Activated T-helper 1 cell treated with anti-CD3 and anti-CD28 coated beads, Interleukin-2, amount 50 U/mL, for 16 hours (primary cell): Measurements from ENCODE around the gene ERV3-1.
"Not testable (repeated sequence)": the region's sequence is repeated elsewhere in the genome, so short reads cannot be mapped to it uniquely, and the experiment has no call there.

Experiments used
- DNase-seq, 2 donors: peaks; one replicate each; pipeline ENCODE4 v3.0.0-alpha.2; 2020; ENCODE audit warnings: low read depth in 1 of 2, low spot score in 1 of 2

ERV3-1 gene

GRCh38 chr7:65002972-65003585 lies 3.4 kb downstream of the ERV3-1 start:
- DNase-seq = no peak

GRCh38 chr7:65001291-65001814 lies 5.1 kb downstream of the ERV3-1 start:
- no peak for DNase-seq

GRCh38 chr7:64999165-65000004 lies 7.1 kb downstream of the ERV3-1 start:
- no peak for DNase-seq

DNA sequence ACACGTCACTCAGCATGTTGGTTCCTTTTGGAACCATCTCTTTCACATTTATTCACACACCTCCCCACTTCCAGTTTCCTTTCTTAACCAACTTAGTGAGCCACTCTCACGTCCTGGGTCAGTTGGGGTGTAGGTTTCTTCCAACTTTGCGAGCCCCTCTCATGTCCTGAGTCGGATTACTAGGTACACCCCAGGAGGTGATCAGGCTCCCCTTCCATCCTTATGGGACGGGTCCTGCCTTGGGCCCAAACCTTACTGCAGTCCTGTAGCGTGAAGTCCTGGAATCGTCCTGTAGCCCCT lies 7.7 kb downstream of the ERV3-1 start:
- no peak for DNase-seq

DNA sequence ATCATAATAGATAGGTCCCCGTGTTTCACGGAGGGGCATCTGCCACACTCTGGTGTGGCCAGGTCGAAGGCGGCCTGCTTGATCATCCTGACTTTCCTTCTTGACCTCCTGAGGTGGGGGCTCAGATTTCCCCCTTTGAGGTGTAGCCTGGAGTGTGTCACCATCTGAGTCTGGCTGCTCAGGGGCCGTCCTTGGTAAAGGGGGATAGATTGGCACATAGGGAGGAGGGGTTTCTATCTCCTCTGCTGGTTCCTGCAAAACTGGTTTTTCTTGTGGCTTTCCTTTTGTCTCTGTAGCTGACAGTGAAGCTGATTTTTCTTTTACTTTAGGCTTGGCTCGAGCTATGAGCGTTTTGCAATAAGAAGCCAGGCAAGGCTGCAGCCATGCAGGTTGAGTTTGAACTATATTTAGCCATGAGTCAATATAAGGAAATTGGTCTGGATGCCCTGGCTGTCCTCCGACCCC lies 8.5 kb downstream of the ERV3-1 start:
- DNase-seq = no peak

GRCh38 chr7:64997164-64997908 lies 9.2 kb downstream of the ERV3-1 start:
- no peak for DNase-seq

DNA sequence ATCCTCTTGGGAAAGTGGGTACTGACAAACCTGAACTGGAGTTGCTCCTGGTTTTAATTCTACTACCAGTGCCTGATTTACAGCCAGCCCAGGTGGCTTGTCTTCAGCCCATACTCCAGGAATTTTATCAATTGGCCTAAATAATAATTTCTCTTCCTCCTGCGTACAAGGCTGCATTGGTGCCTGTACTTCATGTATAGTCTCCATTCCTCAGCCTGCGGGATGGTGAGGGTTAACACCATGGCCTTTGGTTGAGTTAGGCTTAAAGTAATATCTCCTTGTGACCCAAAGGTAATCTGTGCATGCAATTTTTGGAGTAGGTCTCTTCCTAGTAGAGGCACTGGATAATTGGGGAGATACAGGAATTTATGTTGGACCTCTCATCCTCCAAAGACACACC lies 10.2 kb downstream of the ERV3-1 start:
- DNase-seq = no peak

DNA sequence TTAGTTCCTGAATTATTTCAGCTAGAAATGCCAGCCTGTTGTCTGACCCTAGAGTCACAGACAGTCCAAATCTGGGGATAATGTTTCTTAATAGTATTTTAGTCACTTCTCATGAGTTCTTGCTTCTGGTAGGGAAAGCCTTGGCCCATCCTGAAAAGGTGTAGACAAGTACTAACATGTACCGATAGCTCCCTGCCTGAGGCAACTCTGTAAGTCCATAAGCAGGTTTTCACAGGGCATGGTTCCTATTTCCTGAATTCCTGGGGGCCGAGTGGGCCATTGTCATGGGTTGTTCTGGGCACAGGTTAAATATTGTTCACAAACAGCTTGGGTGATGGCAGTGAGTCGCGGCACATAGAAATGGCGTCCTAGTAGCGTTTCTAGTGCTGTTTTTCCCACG lies 12.6 kb downstream of the ERV3-1 start:
- no peak for DNase-seq

DNA sequence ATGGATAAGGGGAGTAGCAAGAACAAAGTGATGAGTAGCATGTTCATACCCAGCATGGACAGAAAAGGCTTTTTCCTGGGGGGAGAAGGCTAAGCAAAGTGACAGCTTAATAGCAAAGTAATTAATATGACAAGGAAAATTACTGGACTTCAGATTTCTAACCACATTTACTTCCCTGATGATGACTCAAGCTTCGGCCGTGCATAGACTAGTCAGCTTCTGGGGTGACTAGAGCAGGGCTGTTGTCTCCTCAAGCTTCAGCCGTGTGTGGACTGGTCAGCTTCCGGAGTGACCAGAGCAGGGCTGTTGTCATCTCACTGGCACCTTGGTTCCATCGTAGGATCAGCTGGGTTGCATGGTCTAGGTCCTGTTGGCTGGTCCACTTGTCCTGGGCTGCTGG lies 13.5 kb downstream of the ERV3-1 start:
- no peak for DNase-seq

DNA sequence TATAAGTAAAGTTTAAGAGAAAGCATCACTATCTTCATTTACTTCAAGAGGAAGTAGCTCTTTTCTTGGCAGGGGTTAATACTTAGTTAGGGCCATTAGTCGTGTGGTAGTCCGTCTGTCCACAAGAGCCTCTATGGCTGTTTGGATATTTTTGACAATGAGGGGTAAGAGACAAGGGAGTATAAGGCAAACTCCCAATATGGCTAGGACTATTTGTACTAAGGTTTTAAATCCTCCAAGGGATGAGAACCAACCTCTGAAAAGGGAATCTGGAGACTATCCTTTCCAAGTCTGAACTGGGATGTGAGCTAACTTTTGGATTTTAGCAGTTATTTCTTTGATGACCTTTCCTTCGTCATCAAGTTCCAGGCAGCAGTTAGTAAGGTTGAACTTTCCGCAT lies 15.6 kb downstream of the ERV3-1 start, which contains the start of gene ZNF117:
Gene ZNF117 (minus strand): TSS at position 101 of the 400 bp plus-strand sequence.
- DNase-seq = no peak

- no peak for DNase-seq
Measured at GRCh38 chr7:64990216-64990615, 16.3 kb downstream of the ERV3-1 start.

GRCh38 chr7:64978497-64979203 lies 27.8 kb downstream of the ERV3-1 start:
- no peak for DNase-seq

GRCh38 chr7:64965594-64965993 lies 40.9 kb downstream of the ERV3-1 start:
- no peak for DNase-seq

- DNase-seq = no peak
Measured at GRCh38 chr7:64959072-64959747, 47.3 kb downstream of the ERV3-1 start.

DNA sequence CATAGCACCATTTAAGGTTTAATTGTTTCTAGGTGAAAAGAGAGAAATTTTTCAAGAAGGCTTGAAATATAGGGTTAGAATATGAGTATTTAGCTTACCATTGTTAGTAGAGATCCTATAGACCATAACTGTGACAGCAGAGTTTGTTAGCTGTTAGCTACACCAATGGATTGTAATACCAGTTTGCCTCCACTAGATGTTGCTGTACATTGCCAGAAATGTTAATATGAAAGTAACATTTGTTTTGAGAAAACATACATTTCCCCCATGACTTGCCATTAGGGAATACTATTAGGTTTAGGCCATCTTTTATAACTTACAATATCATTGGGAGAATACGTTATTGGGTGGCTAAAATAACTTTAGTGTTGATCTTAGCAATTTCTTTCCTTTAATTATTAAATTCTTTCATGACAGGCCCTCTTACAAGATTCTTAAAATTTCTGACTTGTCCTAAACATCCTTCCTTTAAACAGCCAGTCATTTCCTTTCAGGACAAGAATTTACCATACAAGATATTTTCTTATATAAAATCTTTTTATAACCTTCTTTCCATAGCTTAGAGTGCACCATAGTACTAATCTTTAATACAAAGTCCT lies 55.1 kb downstream of the ERV3-1 start:
- DNase-seq = no peak

DNA sequence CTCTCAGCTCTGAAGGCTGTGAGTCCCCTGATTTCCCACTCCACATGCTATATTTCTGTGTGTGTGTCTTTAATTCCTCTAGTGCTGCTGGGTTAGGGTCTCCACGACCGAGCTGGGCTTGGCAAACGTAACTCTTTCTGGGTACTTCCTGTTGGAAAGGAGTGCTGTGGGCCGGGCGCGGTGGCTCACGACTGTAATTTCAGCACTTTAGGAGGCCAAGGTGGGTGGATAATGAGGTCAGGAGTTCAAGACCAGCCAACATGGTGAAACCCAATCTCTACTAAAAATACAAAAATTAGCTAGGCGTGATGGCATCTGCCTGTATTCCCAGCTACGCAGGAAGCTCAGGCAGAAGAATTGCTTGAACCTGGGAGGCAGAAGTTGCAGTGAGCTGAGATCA lies 55.8 kb downstream of the ERV3-1 start:
- not testable (repeated sequence) for DNase-seq

DNA sequence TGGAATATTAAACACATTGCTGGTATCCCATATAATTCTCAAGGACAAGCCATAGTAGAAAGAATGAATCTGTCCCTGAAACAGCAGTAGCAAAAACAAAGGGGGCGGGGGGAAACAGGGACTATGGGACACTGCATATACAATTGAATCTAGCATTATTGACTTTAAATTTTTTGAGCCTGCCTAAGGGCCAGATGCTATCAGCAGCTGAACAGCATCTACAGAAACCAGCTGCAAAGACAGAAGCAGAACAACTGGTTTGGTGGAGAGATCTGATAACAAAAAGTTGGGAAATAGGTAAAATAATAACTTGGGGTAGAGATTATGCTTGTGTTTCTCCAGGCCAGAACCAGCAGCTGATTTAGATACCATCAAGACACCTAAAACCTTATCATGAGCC lies 57.7 kb downstream of the ERV3-1 start:
- not testable (repeated sequence) for DNase-seq

DNA sequence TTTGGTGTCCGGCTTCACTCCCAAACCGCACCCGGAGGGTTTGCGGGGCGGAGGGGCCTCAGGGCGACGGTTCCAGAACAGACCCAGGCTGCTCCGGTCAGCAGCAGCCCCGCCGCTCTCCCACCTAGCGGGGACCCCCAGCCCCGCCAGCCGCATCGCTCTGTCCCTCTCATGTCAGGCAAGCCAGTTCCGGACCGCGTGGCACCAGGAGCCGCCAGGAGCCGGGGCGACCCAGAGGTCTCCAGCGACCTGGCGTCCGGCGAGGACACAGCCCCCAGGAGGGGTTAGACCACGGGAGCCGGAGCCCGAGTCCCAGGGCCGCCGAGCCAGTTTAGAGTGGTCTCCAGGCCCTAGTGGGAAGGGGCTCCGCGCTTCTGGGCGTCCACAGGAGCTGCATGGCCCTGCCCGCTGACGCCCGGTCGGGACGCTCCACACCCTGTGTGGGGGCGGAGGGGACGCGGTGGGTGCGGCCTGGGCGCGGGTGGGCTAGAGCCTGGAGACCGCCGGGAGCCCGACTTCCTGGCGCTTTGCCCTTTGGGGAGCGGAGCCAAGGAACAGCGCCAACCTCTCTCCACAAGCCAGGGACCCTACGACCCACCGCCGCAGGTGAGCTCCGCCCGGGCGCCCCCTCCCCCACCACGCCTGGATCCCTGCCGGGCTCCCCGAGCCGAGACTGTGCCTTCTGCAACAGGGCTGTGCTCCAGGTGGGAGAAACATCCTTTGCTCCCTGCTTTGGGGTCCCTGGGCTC lies 59.1 kb downstream of the ERV3-1 start:
- no peak for DNase-seq

DNA sequence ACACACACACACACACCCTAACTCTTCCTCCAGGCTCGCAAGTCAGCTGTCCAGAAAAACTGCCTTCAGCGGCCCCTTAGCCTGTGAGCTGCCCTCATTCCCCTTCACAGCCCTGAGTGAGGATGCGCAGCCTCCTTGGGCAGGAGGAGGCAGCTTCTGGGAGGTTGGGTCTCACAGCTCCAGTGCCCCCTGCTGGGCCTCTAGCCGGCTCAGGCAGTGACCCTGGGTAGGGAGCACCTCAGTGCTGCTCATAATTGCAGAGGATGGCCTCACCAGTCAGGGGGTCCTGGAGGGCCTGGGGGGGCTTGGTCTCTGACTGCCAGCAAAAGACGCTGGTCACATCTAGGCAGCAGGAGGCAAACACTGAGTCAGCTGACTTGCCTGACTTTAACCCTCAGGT lies 59.7 kb downstream of the ERV3-1 start:
- DNase-seq = no peak
